Fibroblast of skin of back (primary cell): Measurements from ENCODE around the gene TMEM100.
A peak's percentile ranks its signal among the peaks of the same experiment; 100 is the strongest.

ENCODE experiments used
- DNase-seq: peaks from one replicate; pipeline ENCODE4 v3.0.0-alpha.2; 2013

TMEM100 gene

DNA sequence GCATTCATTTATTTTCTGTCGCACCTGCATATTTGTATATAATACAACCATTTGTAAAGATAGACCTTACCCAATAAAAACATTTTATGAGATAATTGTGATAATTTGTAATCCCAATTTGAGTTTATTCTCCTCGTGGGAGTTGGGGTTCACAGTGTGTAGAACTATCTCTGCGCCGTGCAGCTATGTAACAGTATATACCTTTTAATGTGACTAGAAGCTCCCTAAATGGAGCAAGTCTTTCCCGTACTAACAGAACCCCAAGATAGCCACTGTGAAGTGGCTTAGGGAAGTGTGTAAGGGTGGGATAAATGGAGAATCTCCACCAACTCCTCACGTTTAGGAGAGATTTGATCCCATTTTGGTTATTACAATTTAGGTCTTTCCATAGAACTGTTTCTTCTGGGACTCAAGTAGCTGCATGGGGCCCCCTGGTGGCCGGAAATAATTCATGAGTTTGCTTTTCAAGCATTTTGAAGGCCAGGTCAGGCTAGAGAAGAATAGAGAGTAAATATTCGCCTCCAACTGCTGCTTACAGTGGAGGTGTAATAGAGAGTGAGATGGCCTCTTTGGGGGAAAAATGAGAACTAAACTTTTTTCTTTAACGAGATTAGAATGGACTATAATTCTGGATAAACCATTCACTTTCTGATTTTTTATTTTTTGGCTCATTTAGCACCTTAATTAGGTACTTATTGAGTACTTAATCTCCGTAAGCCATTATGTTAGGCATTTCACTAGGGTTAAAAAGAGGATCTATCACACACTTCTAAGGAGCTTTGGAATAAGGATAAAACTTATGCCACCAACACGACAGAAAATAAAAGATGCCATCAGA, 4.5 kb downstream of the TMEM100 start:
- peak; percentile 62 for DNase-seq

- no peak for DNase-seq
Measured at GRCh38 chr17:55717432-55717831, 5.2 kb downstream of the TMEM100 start.

DNA sequence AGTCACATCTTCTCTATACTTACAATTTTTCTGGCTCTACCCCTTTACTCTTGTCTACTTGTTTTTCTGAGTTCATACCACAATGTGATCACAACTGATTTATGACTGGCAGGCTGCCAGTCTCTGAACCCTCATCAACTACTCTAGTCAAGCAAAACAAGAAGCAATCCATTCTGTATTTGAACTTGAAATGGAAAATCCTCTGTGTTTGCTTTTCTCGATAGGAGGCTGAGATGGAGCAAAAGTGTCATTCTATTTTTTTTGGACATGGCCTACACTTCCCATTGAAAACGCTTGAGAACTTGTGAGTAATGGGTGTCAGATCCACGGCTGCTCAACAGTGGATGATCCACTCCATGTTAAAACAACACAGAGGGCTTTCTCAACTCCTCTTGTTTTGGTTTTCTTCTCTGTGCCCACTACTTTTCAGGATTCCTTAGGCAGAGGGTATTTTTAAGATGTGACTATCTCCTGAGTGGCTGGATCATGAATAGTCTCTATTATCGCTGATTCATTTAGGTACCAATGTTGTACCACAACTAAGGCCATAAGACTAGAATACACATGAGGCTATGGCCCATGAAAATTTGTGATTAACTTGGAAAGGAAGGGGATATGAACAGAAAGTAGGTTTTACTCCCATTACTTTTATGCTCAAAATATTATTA, 11.7 kb downstream of the TMEM100 start:
- no peak for DNase-seq

GRCh38 chr17:55710410-55710809, 12.3 kb downstream of the TMEM100 start:
- no peak for DNase-seq

DNA sequence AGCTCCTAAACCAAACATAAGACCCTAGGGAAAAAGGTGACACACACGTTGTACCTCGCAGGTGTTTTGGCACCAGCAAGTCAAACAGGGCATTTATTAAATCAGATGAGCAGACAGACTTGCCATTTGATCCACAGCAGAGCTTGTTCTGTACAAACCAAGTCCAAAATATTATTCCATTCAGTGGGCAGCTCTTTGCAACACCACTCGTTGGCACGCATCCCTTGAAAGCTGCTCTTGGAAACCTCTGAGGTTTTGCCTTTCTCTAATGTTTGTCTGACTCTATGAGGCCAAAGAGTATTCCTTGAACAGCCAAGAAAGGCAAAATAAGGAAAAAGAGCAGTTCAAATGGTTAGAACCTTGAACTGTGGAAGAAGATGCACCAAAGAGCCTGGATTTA, 12.7 kb downstream of the TMEM100 start:
- no peak for DNase-seq

DNA sequence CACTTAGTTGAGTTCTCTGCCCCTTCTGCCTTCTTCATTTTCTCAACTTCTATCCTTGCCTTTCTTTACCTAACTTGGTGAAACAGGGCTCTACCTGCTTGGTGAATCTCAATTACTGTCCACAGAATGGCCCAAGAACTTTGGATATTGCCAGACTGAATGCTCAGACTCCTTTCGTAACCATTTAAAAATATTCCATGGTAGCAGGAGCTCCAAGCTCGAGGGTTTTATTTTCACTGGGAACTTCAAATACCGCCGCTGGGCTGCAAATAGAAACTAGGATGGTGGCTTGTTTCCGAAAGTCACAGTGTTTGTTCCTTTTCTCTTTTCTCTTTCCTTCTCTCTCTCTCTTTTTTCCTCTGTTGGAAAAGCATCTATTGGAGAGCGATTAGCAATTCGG, 13.2 kb downstream of the TMEM100 start:
- DNase-seq = no peak

DNA sequence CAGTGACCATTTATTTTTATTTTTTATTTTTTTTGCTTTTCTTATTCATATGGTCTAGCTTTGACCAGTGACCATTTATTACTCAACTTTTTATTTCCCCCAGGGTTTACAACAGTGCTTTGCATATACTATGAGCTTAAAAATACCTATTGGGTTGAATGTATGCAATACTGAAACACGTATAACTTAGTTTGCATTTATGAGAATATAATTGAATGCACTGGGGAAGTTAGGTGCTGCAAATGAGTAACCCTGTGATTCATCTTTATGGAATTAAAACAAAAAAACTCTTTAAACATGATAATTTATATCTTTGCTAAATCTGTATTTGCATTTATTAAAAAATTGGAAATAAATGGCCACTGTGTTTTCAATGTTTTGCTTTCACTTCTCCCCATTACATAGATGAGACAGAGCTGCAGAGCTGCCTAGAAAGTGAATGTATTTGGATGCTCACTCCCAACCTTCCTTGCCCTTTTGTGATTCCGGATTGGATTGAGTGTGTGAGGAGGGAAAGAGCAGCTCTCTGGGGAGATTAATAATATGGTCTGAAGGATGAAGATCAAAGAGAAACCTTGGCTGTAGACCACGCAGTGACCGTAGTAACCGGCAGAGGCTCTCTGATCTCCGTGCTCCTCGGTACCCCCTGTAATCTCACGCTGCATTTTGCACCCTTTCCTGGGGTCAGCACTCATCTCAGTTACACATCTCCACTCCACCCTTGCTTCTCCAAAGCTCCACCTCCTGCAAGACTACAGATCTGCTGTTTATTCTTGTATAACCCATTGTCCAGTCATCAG, 14.3 kb downstream of the TMEM100 start:
- DNase-seq = no peak

- no peak for DNase-seq
Measured at GRCh38 chr17:55706808-55707773, 15.6 kb downstream of the TMEM100 start.

DNA sequence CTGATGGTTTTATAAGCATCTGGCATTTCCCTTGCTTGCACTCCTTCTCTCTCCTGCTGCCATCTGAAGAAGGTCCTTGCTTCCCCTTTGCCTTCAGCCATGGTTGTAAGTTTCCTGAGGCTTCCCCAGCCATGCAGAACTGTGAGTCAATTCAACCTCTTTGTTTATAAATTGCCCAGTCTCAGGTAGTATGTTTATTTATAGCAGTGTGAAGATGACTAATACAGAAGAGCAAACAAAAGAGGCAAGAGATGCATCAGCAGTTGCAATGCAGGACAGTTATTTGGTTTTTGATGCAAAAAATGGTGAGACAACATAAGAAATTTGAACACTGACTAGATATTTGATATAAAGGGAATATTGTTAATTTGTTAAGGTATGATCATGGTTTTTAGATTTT, 16.8 kb downstream of the TMEM100 start:
- DNase-seq = no peak

DNA sequence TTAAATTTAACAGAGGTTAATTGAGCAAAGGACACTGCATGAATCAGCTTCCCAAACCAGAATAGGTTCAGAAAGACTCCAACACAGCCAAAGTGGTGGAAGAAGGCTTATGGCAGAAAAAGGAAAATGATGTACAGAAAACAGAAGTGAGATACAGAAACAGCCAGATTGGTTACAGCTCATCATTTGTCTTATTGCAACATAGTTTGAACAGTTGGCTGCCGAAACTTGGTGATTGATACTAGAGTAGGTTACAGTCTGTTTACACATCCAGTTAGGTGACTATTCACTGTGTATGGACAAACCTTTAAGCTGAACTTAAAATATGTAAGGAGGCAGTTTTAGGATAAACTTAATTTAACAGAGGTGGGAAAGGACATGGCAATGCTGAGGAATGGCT, 18.3 kb downstream of the TMEM100 start:
- no peak for DNase-seq

DNA sequence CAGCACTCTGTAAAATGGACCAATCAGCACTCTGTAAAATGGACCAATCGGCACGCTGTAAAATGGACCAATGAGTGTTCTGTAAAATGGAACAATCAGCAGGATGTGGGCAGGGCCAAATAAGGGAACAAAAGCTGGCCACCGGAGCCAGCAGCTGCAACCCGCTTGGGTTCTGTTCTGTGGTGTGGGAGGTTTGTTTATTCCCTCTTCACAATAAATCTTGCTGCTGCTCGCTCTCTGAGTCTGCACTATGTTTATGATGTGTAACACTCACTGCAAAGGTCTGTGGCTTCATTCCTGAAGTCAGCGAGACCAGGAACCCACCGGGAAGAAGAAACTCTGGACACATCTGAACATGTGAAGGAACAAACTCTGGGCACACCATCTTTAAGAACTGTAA, 20.5 kb downstream of the TMEM100 start:
- DNase-seq = no peak

DNA sequence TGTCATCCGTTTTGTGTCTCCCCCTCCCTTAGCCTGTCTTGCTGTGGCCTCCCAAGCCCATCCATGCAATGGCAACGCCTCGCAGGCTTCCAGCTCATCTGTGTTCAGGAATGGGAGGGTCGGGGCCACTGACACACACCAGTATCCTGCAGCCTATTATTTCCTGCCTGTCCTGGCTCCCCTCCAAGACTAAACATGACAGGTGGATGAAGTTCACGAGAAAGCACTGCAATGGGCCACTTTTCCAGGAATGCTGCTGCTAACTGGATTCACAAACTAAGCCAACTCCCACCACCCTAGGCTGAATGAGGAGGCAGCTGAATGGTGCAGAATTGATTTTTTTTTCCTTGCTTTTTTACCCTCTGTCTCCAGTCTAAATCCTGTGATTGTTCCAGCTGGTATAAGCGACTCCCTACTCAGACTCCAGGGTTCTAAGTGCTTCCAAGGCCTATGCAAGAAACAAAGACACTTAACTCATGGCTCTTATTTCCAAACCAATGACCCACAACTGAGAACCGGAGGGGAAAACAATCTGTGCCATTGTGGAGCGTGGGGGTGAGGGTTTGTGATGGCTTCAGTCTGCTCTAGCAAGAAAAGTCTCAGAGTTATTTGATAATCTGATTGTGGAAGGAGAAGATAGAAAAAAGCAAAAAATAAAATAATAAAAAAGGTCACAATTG, 23.3 kb downstream of the TMEM100 start:
- DNase-seq = no peak

DNA sequence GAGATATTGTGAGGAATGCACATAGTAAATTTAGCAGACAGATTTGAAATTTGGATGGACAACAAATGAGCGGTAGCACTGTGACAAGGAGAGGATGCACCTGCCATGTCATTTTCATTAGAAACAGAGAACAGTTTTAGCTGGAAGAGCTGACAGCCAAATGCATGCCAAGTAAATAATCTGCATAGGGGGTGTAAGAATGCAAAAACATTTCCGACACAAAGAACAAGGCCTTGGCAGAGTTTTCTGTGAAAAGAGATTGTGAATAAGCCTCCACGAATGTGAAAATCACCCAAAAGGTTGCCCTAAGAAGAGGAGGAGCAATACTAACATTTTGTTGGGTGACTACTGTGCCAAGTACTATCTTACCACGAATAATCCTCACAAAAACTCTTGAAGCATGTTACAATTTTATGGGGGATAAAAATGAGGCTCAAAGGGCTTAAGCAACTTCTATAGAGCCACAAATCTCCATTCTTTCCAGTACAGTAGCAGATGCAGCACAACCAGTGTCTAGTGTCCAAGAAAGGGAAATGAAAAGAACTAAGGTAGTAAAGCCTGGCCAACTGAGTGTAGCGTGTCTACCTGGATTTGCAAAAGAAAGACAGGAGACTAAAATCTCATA, 28.3 kb downstream of the TMEM100 start:
- DNase-seq = no peak

DNA sequence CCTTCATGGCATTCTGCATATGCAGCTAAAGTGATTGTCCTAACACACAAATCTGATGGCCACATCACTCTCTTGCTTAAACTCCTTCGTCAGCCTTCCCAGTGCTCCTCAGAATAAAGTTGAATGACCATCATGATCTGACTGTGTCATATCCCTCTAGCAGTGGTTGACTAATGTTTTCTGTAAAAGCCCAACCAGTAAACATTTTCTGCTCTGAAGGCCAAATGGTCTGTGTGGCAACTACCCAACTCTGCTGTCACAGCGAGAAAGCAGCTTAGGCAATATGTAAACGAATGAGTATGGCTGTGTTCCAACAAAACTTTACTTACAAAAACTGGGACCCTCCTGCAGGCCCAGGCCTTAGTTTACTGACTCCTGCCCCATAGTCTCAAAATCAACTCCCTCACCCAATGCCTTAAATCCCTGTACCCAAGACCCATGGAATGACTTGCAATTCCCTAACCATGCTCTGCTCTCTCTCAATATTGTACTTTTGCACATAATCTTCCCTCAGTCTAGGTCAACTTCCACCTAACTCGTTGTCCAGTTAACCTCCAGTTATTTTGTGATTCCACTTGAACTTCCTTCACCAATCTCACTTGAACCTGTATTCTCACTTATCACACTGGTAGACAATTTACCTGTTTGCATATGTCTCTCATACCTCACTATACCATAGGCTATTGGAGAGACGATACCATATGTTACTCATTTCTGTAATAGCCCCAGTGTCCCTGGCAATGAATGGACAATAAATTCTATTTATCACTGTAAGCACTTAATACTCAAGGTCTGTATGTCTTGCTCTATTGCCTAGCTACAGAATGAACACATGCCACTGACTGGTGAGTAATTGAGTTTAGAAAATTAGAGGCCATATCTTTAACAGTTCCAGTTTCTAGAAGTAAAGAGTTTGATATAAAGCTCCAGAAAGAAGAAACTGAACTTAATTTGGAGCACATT, 29.1 kb downstream of the TMEM100 start:
- no peak for DNase-seq

DNA sequence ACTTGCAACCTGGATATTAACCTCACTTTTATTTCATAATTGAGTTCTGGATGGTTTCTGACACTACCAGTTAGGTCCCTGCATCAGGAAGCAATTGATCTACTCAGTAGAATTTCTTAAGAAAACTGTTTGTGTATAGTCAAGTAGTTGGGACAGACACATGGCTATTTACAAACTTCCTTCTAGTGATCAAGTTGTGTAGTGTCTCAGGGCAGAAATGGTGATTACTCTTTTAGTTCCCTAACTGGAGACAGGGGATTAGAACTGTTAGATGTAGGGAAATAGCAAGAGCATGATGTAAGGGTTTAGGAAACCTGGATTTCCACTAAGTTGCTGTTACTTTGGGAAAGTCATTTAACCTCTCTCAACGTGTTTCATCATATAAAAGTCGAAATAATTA, 30.4 kb downstream of the TMEM100 start:
- no peak for DNase-seq

DNA sequence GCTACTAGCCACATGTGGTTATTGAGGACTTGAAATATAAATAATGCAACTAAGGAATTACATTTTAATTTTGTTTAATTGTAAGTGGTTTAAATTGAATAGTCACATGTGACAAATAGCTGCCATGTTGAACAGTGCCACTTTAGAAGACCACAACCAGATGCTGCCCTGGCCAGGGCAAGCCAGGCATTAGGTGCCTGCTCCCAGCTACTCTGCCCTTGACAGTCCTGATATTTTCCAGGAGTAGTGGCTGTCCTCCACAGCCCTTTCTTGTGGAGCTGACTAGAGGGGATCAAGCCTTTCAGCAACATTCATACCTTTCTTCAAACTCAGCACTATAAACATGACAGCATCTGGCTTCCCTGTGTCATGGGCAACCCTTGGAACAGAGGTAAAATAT, 31.0 kb downstream of the TMEM100 start:
- no peak for DNase-seq

- no peak for DNase-seq
Measured at GRCh38 chr17:55690105-55690508, 32.6 kb downstream of the TMEM100 start.

DNA sequence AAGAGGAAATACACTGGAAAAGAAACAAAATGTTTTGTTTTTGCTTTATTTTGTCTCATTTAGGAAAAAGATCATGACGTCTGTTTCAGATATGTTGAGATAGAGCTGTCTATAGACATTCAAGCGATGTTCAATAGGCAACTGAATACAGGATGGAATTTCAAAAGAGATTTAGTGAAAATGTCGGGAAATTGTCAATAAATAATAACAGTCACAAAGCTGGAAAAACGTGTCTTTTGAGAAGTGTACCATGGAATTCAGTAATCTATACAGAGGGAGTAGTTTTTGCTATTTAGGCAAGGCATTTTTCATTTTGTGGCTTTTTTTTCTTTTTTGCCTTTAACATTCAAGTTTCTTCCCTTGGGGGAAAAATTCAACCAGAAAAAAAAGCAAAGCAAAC, 33.0 kb downstream of the TMEM100 start:
- DNase-seq = no peak

GRCh38 chr17:55688057-55688456, 34.6 kb downstream of the TMEM100 start:
- DNase-seq = no peak

DNA sequence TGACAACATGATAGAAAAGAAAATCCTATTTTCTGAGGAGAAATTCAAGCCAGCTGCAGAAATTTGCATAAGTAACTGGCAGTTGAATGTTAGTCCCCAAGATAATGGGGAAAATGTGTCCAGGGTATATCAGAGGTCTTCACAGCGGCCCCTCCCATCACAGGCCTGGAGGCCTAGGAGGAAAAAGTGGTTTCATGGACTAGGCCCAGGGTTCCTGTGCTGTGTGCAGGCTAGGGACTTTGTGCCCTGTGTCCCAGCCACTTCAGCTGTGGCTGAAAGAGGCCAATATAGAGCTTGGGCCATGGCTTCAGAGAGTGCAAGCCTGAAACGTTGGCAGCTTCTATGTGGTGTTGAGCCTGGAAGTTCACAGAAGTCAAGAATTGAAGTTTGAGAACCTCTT, 35.6 kb downstream of the TMEM100 start:
- no peak for DNase-seq
